ENCODE results near the gene RHEB. TPM values are rescaled to one million over a fixed set of nuclear protein-coding genes. Genes with fewer than 3 reads are reported as not detected.

The RHEB gene
- total and polyA plus RNA-seq, 2 donors (not counting 3 experiments of a cell fraction or from before 2014, with no cell fraction given) = 59.4 to 108 TPM

- H2AFZ ChIP-seq (ENCODE audit: low read depth, low read length) = no peak overlapping the region
- no peaks in the 10 kb centered on the region for H3K27me3 ChIP-seq (ENCODE audit: control insufficient read depth in 2 of 2, insufficient read depth in 2 of 2, low read length in 2 of 2)
- FAIRE-seq = no peak
- BruUV-seq (replicated peaks) = no TSS peak
- DNase-seq (ENCODE audit: low read depth, low spot score) = peak; percentile 47
- intact Hi-C loops (cut with micrococcal nuclease) (no loop called here), dilution Hi-C loops (cut with MboI; ENCODE audit: extremely low pct_ligation_motif_present, low sequenced_read_pairs) (no loop called here)
- ChIA-PET POLR2A (no interaction called here), CTCF (interaction anchor here (1.5 kb wide), 1 partner anchor 18 kb away, joined by 3 read pairs; no protein-coding TSS in a partner anchor)
- no peaks in the 10 kb centered on the region for H3K36me3 ChIP-seq (ENCODE audit: control insufficient read depth in 2 of 2, extremely low read depth in 1 of 2, insufficient read depth in 2 of 2, low read length in 2 of 2)
- H3K4me2 ChIP-seq (ENCODE audit: insufficient read depth, low read length) = peak overlapping the region; percentile 26
- H4K20me1 ChIP-seq (replicated peaks; ENCODE audit: control insufficient read depth, extremely low read depth, insufficient read depth, low read length) = peaks cover 26% of the 10 kb centered on the region
- TF ChIP-seq FOS (IDR thresholded peaks at IDR 0.05; ENCODE audit: borderline replicate concordance, insufficient read depth, low read length) (no peak), EZH2 (IDR thresholded peaks at IDR 0.05; ENCODE audit: borderline replicate concordance, low read depth, low read length, severe bottlenecking) (no peak), MYC (IDR thresholded peaks at IDR 0.05; ENCODE audit: low read depth, low read length) (no peak)
- H3K79me2 ChIP-seq (ENCODE audit: control insufficient read depth, insufficient read depth, low read length) = peaks cover 100% of the 10 kb centered on the region
- no peaks in the 10 kb centered on the region for H3K9me3 ChIP-seq (replicated peaks; ENCODE audit: control insufficient read depth, insufficient read depth, low read length)
- H3K9ac ChIP-seq (replicated peaks; ENCODE audit: extremely low read depth, insufficient read depth, low read length) = no peak overlapping the region
- peaks cover 7% of the 10 kb centered on the region for H3K4me1 ChIP-seq (ENCODE audit: control insufficient read depth, extremely low read depth, insufficient read depth, low read length)
- H3K27ac ChIP-seq (ENCODE audit: insufficient read depth, low read depth, low read length) = no peak overlapping the region
- no peaks in the 10 kb centered on the region for H3K9me1 ChIP-seq (replicated peaks; ENCODE audit: control insufficient read depth, extremely low read depth, insufficient read depth, low read length)
- no peak overlapping the region for H3K4me3 ChIP-seq (replicated peaks in 1 of 3; ENCODE audit: insufficient read depth in 1 of 3, low read depth in 1 of 3, low read length in 3 of 3)
Measured at GRCh38 chr7:151507806-151508205, 11.9 kb downstream of the RHEB start.

DNA sequence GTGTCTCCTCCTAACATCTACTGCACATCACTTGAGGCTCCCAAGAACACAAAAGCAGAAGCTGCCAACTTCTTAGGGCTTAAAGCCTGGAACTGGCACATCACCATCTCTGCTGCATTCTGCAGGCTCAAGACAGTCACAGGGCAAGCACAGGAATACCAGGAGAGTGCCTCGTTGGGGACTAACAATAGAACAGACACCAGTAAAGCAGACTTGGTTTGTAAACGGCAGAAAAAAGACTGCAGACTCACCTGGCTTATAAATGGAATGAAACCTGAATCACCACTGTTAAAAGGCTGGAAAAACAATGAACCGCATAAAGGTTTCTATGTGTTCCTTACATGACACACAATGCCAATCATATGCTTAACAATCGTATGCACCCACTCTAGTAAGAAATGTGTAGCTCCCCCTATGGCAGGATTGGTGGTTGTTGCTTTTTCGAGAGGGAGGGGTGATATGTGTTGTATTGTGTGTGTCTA is 12.8 kb downstream of the RHEB start:
- DNase-seq (ENCODE audit: low read depth, low spot score) = peak; percentile 20
- ChIA-PET CTCF (interaction anchor here (0.6 to 1.2 kb wide), 3 partner anchors 8 to 202 kb away, joined by 3 to 4 read pairs (median 3); no protein-coding TSS in a partner anchor), POLR2A (no interaction called here)
- H3K79me2 ChIP-seq (ENCODE audit: control insufficient read depth, insufficient read depth, low read length) = peaks cover 100% of the 10 kb centered on the region
- intact Hi-C loops (cut with micrococcal nuclease) = no loop called here
- no peak overlapping the region for H2AFZ ChIP-seq (ENCODE audit: low read depth, low read length)
- no peak overlapping the region for H3K4me3 ChIP-seq (replicated peaks in 1 of 3; ENCODE audit: insufficient read depth in 1 of 3, low read depth in 1 of 3, low read length in 3 of 3)
- H3K27me3 ChIP-seq (ENCODE audit: control insufficient read depth in 2 of 2, insufficient read depth in 2 of 2, low read length in 2 of 2) = no peaks in the 10 kb centered on the region
- BruUV-seq (replicated peaks) = no TSS peak
- H3K9me3 ChIP-seq (replicated peaks; ENCODE audit: control insufficient read depth, insufficient read depth, low read length) = no peaks in the 10 kb centered on the region
- H3K4me1 ChIP-seq (ENCODE audit: control insufficient read depth, extremely low read depth, insufficient read depth, low read length) = peaks cover 7% of the 10 kb centered on the region
- no peak overlapping the region for H3K9ac ChIP-seq (replicated peaks; ENCODE audit: extremely low read depth, insufficient read depth, low read length)
- dilution Hi-C loops (cut with MboI; ENCODE audit: extremely low pct_ligation_motif_present, low sequenced_read_pairs) = no loop called here
- no peaks in the 10 kb centered on the region for H3K9me1 ChIP-seq (replicated peaks; ENCODE audit: control insufficient read depth, extremely low read depth, insufficient read depth, low read length)
- peaks cover 23% of the 10 kb centered on the region for H4K20me1 ChIP-seq (replicated peaks; ENCODE audit: control insufficient read depth, extremely low read depth, insufficient read depth, low read length)
- H3K27ac ChIP-seq (ENCODE audit: insufficient read depth, low read depth, low read length) = no peak overlapping the region
- H3K36me3 ChIP-seq (ENCODE audit: control insufficient read depth in 2 of 2, extremely low read depth in 1 of 2, insufficient read depth in 2 of 2, low read length in 2 of 2) = no peaks in the 10 kb centered on the region
- TF ChIP-seq FOS (IDR thresholded peaks at IDR 0.05; ENCODE audit: borderline replicate concordance, insufficient read depth, low read length) (no peak), EZH2 (IDR thresholded peaks at IDR 0.05; ENCODE audit: borderline replicate concordance, low read depth, low read length, severe bottlenecking) (no peak), JUN (IDR thresholded peaks at IDR 0.05; ENCODE audit: borderline replicate concordance, insufficient read depth, insufficient read length, low read depth) (no peak), GATA2 (IDR thresholded peaks at IDR 0.05; ENCODE audit: insufficient read depth, insufficient read length, low read depth, low read length) (no peak), POLR2A (IDR thresholded peaks at IDR 0.05; ENCODE audit: low read depth, low read length) (no peak), POLR2AphosphoS5 (IDR thresholded peaks at IDR 0.05; ENCODE audit: insufficient read depth, low read depth, low read length) (no peak)
- TF ChIP-seq, protein P1, sequence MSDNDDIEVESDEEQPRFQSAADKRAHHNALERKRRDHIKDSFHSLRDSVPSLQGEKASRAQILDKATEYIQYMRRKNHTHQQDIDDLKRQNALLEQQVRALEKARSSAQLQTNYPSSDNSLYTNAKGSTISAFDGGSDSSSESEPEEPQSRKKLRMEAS (IDR thresholded peaks at IDR 0.05; ENCODE audit: insufficient read depth, insufficient read length) = no peak
- FAIRE-seq = no peak
- H3K4me2 ChIP-seq (ENCODE audit: insufficient read depth, low read length) = no peak overlapping the region

Data from endothelial cell of umbilical vein (primary cell).